Retinal pigment epithelial cell (primary cell): ENCODE data around the gene SELENON.

Source experiments
- DNase-seq: peaks from one replicate; pipeline ENCODE4 v3.0.0-alpha.2; 2010; ENCODE audit warnings: low read depth
- H3K4me3 ChIP-seq: 2 replicates; pipeline ENCODE4 v1.5.1; 2011; ENCODE audit warnings: mild to moderate bottlenecking, low read length, control low read depth, moderate library complexity
- TF ChIP-seq, protein P1 (sequence below): conservative IDR thresholded peaks from 2 replicates; pipeline ENCODE4 v1.5.1; 2011; ENCODE audit warnings: low read depth, low read length, control low read depth, inconsistent platforms

SELENON gene

DNA sequence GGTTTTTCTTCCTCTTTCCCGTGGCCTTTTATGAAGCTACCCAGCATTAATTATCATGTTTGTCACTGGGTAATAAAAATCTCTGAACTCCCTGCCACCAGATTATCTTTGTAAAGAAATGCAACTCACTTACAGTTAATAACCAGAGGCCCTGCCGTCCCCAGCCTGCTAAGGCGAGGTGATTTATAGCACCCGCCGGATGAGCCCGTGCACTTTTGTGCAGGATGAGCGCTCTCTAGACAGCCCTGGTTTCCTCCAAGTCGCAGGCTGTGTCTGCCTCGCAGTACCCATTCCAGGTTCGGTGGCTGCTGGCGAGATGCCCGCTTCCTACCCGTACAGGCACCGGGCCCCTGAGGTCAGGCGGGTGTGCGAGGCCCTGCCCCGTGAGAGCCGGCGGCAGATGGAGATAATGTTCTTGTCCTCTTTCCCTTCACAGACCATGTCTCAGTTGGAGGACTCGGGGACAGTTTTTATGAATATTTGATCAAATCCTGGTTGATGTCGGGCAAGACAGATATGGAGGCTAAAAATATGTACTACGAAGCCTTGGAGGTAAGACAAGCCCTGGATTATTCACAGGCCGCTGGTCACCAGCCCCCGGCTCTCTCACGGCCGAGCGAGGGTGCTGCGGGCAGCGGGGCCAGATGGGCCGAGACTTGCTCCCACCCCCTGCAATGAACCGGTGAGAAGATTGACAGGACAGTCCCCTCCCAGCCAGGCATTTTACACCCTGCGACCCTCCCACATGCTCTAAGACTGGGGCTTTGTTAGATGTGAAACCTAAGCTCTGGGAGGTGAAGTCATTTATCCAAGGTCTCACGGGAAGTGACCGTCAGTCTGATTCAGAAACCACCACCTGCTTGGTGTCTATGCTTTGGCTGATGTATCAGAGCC is 28.5 kb upstream of the SELENON start:
- H3K4me3 ChIP-seq, result no peak overlapping the region
- DNase-seq, result no peak
- TF ChIP-seq, protein P1, sequence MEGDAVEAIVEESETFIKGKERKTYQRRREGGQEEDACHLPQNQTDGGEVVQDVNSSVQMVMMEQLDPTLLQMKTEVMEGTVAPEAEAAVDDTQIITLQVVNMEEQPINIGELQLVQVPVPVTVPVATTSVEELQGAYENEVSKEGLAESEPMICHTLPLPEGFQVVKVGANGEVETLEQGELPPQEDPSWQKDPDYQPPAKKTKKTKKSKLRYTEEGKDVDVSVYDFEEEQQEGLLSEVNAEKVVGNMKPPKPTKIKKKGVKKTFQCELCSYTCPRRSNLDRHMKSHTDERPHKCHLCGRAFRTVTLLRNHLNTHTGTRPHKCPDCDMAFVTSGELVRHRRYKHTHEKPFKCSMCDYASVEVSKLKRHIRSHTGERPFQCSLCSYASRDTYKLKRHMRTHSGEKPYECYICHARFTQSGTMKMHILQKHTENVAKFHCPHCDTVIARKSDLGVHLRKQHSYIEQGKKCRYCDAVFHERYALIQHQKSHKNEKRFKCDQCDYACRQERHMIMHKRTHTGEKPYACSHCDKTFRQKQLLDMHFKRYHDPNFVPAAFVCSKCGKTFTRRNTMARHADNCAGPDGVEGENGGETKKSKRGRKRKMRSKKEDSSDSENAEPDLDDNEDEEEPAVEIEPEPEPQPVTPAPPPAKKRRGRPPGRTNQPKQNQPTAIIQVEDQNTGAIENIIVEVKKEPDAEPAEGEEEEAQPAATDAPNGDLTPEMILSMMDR, result no peak

DNA sequence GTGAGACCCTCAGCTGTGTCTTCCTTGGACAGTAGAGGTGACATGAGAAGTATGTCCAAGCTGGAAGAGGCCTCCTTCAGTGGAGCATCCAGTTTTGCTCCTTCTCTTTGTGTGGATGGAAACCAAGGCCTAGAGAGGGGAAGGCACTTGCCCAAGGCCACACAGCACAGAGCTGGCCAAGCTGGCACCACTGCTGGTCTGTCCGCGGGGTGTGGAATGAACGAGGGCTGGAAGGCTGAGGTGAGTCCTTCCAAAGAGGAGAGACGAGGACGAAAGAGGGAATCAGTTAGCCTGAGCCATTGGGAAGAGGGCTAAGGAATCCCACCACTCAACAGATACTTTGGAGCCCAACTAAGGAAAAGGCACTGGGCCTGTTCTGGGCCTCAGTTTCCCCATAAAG is 27.8 kb upstream of the SELENON start:
- no peak for DNase-seq
- no peak overlapping the region for H3K4me3 ChIP-seq
- TF ChIP-seq, protein P1, result no peak

DNA sequence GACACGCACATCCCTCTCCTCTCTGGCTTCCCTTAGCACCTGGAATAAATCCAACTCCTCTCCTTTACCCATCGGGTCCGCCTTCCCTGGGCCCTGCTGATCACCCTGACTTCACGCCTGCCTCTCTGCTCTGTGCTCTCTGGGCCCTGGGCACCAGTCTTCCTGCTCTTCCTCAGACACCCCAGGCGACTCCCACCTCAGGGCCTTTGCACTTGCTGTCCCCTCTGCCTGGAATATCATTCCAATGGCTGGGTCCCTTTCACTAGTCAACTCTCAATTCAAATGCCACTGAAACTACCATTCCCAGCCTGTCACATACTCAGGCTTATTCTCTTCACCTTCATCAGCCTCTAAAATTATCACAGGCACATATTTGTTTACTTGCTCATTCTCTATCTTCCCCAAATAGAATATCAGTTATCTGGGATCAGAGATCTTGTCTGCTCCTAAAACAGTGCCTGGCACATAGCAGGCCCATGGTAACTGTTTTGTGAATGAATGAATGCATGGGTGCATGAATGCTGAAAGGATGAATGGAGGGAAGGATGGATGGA is 27.2 kb upstream of the SELENON start:
- DNase-seq, result no peak
- H3K4me3 ChIP-seq, result no peak overlapping the region

DNA sequence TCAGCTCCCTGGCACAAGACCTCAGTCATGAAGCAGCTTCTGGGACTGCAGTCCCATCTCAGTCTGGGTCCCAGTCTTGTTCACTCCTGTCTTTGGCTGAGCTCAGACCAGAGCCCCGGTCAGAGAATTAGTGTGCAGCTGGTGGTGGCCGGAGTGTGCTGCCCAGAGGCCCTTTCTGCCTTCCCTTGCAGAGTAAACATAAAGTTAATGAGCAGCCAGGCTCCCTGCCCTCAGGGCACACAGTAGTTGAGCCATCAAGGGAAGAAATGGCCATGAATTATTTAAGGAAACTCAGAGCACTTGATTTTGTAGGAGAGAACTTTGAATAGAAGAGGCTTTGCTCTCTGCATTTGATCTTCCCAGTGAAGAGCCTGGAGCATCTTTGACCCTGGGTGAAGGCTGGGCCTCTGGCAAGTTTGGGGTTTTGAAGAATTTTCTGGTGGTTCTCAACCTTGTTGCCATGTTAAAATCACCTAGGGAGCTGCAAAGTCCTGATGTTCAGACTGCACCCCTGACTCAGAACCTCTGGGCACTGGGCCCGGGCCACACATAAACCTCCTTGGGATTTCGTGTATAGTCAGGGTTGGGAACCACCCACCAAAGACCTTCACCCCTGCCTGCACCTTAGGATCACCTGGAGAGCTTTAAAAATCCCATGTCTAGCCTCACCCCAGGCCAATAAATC is 26.4 kb upstream of the SELENON start:
- no peak overlapping the region for H3K4me3 ChIP-seq
- DNase-seq, result no peak
- TF ChIP-seq, protein P1, result no peak

More for the DNA sequence above, 27.2 kb upstream of the SELENON start:
- TF ChIP-seq, protein P1, result no peak

DNA sequence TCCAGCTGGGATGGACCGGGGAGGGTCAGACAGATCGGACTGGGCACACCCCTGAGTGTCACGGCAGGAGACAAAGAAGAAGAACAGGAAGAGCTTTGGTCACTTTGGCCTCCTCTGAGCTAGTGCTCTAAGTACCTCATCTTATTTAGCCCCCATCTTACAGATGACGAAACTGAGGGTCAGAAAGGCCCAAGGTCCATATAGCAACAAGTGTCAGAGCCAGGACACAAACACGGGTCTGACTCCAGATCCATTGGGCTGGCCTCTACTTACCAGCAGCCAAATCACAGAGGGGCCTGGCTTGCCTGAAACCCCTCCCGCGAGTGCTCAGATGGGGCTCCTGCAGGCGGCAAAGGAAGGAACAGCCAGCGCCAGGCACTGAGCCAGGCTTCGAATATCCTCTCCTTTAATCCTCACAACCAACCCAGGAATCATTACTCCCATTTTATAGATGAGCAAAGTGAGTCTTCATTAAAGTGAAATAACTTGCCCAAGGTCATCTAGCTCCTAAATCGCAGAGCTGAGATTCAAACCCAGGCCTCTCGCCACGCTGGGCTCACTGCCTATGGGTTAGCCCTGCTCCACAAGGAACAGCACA is 25.7 kb upstream of the SELENON start:
- TF ChIP-seq, protein P1, result no peak
- H3K4me3 ChIP-seq, result no peak overlapping the region
- DNase-seq, result no peak

DNA sequence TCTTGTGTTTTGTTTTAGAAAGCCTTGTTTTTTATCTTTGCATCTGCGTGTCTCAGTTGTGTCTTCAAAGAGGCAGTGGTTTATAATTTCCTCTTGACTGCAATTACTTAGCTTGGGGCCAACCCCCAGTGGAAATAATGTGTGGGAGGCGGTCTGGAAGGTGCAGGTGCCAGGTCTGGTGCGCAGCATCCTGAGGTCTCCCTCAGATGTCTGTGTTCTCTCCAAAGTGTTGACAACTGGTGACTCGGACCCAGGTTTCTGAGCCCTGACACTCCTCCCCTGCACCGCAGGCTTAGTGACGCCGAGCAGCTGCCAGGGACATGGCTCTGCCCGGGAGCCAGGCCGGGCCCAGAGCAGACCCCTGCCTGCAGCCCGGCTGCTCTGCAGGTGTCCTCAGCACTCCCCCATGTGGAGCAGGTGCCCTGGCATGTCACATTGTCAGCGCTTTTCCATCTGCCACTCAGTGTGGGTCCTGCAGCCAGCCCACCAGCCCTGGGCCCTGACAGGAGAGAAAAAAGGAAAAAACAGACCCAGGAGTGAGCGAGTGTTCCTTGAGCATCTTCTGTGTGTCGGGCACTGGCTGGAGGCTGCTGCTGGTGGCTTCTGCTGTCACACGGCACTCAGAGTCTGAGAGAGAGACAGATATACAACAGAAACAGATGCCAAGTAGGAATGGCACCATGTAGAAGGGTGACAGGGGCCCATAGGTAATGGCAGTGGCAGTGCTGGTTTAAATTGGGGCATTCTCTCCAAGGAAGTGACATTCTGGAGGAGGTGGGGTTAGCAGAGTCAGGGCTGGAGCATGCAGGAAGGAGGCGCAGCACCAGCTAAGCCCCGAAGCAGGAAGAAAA is 24.8 kb upstream of the SELENON start:
- TF ChIP-seq, protein P1, result no peak
- H3K4me3 ChIP-seq, result no peak overlapping the region
- DNase-seq, result no peak
